Superior temporal gyrus (tissue), 1 donor: ENCODE measurements around the gene VPS33A.

Experiments
- DNase-seq: peaks from one replicate; pipeline ENCODE4 v3.0.0-alpha.2; 2016; ENCODE audit errors: extremely low spot score

VPS33A gene

DNA sequence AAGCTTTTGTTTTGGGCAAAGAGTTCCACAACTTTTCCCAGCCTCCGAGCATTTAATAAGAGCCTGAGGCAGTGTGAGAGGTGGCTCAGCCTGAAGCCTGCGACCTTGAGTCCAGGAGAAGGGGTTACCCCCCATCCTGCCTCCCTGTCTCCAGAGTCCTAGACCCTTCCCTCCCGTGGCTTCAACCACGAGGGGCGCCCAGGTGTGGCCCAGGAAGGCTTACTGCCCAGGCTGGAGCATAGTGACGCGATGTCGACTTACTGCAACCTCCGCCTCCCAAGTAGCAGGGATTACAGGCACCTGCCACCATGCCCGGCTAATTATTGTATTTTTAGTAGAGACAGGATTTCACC lies 82.7 kb downstream of the VPS33A start:
- no peak for DNase-seq

DNA sequence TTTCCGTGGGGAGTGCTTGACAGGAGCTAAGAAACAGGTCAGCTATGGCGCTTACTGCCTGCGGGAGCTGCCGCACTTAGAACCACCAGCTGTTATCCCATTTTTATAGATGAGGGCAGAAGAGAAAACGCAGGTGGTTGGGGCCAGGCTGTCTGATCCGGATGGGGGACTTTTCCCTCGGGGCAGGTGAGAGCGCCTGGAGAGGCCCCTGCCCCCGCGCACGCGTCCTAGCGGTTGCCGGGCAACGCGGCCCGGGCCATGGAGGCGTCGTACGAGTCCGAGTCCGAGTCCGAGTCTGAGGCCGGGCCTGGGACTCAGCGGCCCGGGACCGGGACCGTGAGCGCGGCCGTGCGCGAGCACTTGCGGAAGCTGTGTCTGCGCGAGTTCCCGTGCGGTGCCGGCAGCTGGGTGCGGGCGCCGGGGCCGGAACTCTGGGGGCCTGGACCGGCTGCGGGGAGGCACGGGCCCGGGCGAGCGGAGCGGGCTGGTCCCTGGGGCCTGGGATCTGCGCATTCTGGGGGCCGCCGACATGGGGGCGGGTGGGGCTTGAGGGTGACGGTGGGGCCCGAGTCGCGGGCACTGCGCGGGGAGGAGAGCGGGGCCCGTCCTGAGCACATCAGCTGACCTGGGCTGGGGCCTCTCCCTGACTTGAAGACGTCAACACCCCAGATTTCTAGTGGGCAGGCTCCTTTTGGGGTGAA lies 83.3 kb downstream of the VPS33A start, which contains the start of gene LRRC43:
LRRC43 (plus strand) TSS at position 237 of the 701 bp plus-strand sequence; CDS start at position 259, 22 bp downstream.
- no peak for DNase-seq
